Astrocyte (in vitro differentiated cells and primary cell): Measurements from ENCODE around the gene DBI.

Source experiments
- CTCF ChIP-seq: IDR thresholded peaks from 2 replicates; pipeline ENCODE4 v1.5.1; 2011; ENCODE audit warnings: low read depth, mild to moderate bottlenecking, inconsistent platforms, low read length, moderate library complexity; ENCODE audit not compliant: insufficient read depth
- EZH2 ChIP-seq: IDR thresholded peaks from 2 replicates; pipeline ENCODE4 v1.6.1; 2012; ENCODE audit warnings: mild to moderate bottlenecking, low read length, inconsistent platforms; ENCODE audit not compliant: insufficient read depth

GRCh38 chr2:119417908-119418307 is 51.1 kb downstream of the DBI start:
- TF ChIP-seq CTCF: no peak
- TF ChIP-seq EZH2: no peak
